Measurements from ENCODE around the gene MAPK9.

MAPK9 gene

GRCh38 chr5:180291234-180291940, 496 bp downstream of the MAPK9 start:
- no peak for DNase-seq

- DNase-seq, result no peak
Observed at GRCh38 chr5:180290568-180291233, 1.2 kb downstream of the MAPK9 start.

GRCh38 chr5:180289966-180290365, 1.9 kb downstream of the MAPK9 start:
- DNase-seq, result no peak

GRCh38 chr5:180289433-180289832, 2.5 kb downstream of the MAPK9 start:
- DNase-seq, result no peak

GRCh38 chr5:180287868-180288267, 4.0 kb downstream of the MAPK9 start:
- DNase-seq, result no peak

GRCh38 chr5:180287404-180287803, 4.5 kb downstream of the MAPK9 start:
- no peak for DNase-seq

GRCh38 chr5:180284149-180284548, 7.7 kb downstream of the MAPK9 start:
- DNase-seq, result no peak

- no peak for DNase-seq
Observed at GRCh38 chr5:180283026-180283615, 8.8 kb downstream of the MAPK9 start.

GRCh38 chr5:180282281-180282680, 9.6 kb downstream of the MAPK9 start:
- DNase-seq, result no peak

- no peak for DNase-seq
Observed at GRCh38 chr5:180281706-180282105, 10.2 kb downstream of the MAPK9 start.

- DNase-seq, result no peak
Observed at GRCh38 chr5:180274695-180275094, 17.2 kb downstream of the MAPK9 start.

- DNase-seq, result no peak
Observed at GRCh38 chr5:180271221-180271620, 20.7 kb downstream of the MAPK9 start.

GRCh38 chr5:180259260-180259611, 32.6 kb downstream of the MAPK9 start:
- no peak for DNase-seq

- DNase-seq, result no peak
Observed at GRCh38 chr5:180253036-180253824, 38.7 kb downstream of the MAPK9 start.

GRCh38 chr5:180251887-180252286, 40.0 kb downstream of the MAPK9 start:
- DNase-seq, result no peak

GRCh38 chr5:180251141-180251540, 40.7 kb downstream of the MAPK9 start:
- no peak for DNase-seq

- DNase-seq, result no peak
Observed at GRCh38 chr5:180250329-180250728, 41.6 kb downstream of the MAPK9 start.

- no peak for DNase-seq
Observed at GRCh38 chr5:180241600-180241999, 50.3 kb downstream of the MAPK9 start.

GRCh38 chr5:180238631-180239030, 53.3 kb downstream of the MAPK9 start:
- no peak for DNase-seq

GRCh38 chr5:180235846-180236245, 56.0 kb downstream of the MAPK9 start:
- DNase-seq, result no peak

- DNase-seq, result no peak
Observed at GRCh38 chr5:180235077-180235476, 56.8 kb downstream of the MAPK9 start.

- DNase-seq, result no peak
Observed at GRCh38 chr5:180234271-180234670, 57.6 kb downstream of the MAPK9 start.

GRCh38 chr5:180233729-180234128, 58.2 kb downstream of the MAPK9 start:
- no peak for DNase-seq

- DNase-seq, result no peak
Observed at GRCh38 chr5:180230017-180230416, 61.9 kb downstream of the MAPK9 start.

Data from amniotic stem cell (primary cell).